ENCODE measurements around the gene MGLL.

Gene MGLL

GRCh38 chr3:127849368-127849767, 27.1 kb upstream of the MGLL start:
- DNase-seq (ENCODE audit: low read depth) = no peak
- TF ChIP-seq CTCF (conservative IDR thresholded peaks at IDR 0.05; ENCODE audit: low read length) = no peak
- no peak overlapping the region for H3K4me3 ChIP-seq (ENCODE audit: low read length)

- peak; percentile 36 for DNase-seq (ENCODE audit: low read depth)
- no peak overlapping the region for H3K4me3 ChIP-seq (ENCODE audit: low read length)
Observed at GRCh38 chr3:127848131-127849129, 26.1 kb upstream of the MGLL start.

GRCh38 chr3:127847236-127847720, 25.0 kb upstream of the MGLL start:
- no peak for TF ChIP-seq CTCF (conservative IDR thresholded peaks at IDR 0.05; ENCODE audit: low read length)
- no peak overlapping the region for H3K4me3 ChIP-seq (ENCODE audit: low read length)
- no peak for DNase-seq (ENCODE audit: low read depth)

More at GRCh38 chr3:127848131-127849129, 26.1 kb upstream of the MGLL start:
- TF ChIP-seq CTCF (conservative IDR thresholded peaks at IDR 0.05; ENCODE audit: low read length) = peak; percentile 36

GRCh38 chr3:127846576-127846975, 24.3 kb upstream of the MGLL start:
- H3K4me3 ChIP-seq (ENCODE audit: low read length) = no peak overlapping the region
- DNase-seq (ENCODE audit: low read depth) = no peak
- no peak for TF ChIP-seq CTCF (conservative IDR thresholded peaks at IDR 0.05; ENCODE audit: low read length)

GRCh38 chr3:127844326-127844942, 22.1 kb upstream of the MGLL start:
- no peak for TF ChIP-seq CTCF (conservative IDR thresholded peaks at IDR 0.05; ENCODE audit: low read length)
- H3K4me3 ChIP-seq (ENCODE audit: low read length) = no peak overlapping the region
- no peak for DNase-seq (ENCODE audit: low read depth)

GRCh38 chr3:127840671-127841070, 18.4 kb upstream of the MGLL start:
- DNase-seq (ENCODE audit: low read depth) = no peak
- no peak overlapping the region for H3K4me3 ChIP-seq (ENCODE audit: low read length)
- TF ChIP-seq CTCF (conservative IDR thresholded peaks at IDR 0.05; ENCODE audit: low read length) = no peak
